Stomach (tissue), 4 donors: ENCODE data around the gene ACTL10.

ENCODE experiments used
- EP300 ChIP-seq: sonication (generic); formaldehyde crosslinking; IDR thresholded peaks from one replicate; pipeline ENCODE4 v1.6.1; 2017; ENCODE audit warnings: antibody characterized with exemption
- POLR2A ChIP-seq, 4 donors: fragments of 450-650 bp; IDR thresholded peaks; one replicate each; pipeline ENCODE4 v1.6.1; 2016; ENCODE audit warnings: antibody characterized with exemption in 4 of 4, control low read depth in 2 of 4, mild to moderate bottlenecking in 1 of 4, moderate library complexity in 1 of 4
- POLR2AphosphoS5 ChIP-seq, 3 donors: sonication (generic); formaldehyde crosslinking; IDR thresholded peaks; one replicate each; pipeline ENCODE4 v1.6.1; 2016; ENCODE audit warnings: antibody characterized with exemption in 3 of 3
- TF ChIP-seq, protein P1 (sequence below), 7 experiments: fragments of 450-650 bp in 4 of 7; fragments of 200-600 bp in 3 of 7; sonication (generic) in 3 of 7; IDR thresholded peaks; one replicate each; pipeline ENCODE4 v1.5.1; 2016 to 2019; ENCODE audit warnings: antibody characterized with exemption in 7 of 7, control low read depth in 2 of 7, mild to moderate bottlenecking in 1 of 7

DNA sequence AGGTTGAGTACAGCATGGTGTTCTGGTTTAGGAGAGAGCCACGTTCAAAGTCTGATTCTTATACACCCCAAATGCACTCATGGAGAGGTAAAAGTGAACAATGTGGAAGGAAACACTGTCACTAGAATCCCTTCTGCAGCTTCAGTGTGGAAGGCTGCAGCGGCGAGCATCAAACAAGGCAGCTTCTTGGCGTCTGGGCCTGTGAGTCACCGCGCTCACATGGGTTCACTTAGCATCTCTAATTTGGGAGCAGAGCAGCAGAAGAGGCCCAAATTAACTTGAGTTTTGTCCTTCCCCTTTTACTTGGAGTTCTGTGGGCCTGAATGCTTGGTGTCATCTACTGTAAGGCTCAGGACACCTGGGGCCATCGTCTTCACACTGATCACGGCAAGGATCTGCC is 30.4 kb downstream of the ACTL10 start:
- TF ChIP-seq, protein P1, sequence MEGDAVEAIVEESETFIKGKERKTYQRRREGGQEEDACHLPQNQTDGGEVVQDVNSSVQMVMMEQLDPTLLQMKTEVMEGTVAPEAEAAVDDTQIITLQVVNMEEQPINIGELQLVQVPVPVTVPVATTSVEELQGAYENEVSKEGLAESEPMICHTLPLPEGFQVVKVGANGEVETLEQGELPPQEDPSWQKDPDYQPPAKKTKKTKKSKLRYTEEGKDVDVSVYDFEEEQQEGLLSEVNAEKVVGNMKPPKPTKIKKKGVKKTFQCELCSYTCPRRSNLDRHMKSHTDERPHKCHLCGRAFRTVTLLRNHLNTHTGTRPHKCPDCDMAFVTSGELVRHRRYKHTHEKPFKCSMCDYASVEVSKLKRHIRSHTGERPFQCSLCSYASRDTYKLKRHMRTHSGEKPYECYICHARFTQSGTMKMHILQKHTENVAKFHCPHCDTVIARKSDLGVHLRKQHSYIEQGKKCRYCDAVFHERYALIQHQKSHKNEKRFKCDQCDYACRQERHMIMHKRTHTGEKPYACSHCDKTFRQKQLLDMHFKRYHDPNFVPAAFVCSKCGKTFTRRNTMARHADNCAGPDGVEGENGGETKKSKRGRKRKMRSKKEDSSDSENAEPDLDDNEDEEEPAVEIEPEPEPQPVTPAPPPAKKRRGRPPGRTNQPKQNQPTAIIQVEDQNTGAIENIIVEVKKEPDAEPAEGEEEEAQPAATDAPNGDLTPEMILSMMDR (IDR thresholded peaks at IDR 0.05), result no peak
- no peak for TF ChIP-seq POLR2A (IDR thresholded peaks at IDR 0.05)
- TF ChIP-seq POLR2AphosphoS5 (IDR thresholded peaks at IDR 0.05), result no peak
- no peak for TF ChIP-seq EP300
